Coronary artery (tissue), 2 donors: ENCODE measurements around the gene MTO1.
"Not testable (repeated sequence)": the region's sequence is repeated elsewhere in the genome, so short reads cannot be mapped to it uniquely, and the experiment has no call there.

Experiments
- DNase-seq: peaks from one replicate; pipeline ENCODE4 v3.0.0-alpha.2; 2017; ENCODE audit warnings: low spot score
- H3K27ac ChIP-seq, 2 donors: fragments of 200-600 bp; sonication (generic); one replicate each; pipeline ENCODE4 v1.5.1; 2016 to 2019
- H3K4me3 ChIP-seq: fragments of 200-600 bp; sonication (generic); 2 replicates; pipeline ENCODE4 v1.5.1; 2016; ENCODE audit warnings: mild to moderate bottlenecking, moderate library complexity
- CTCF ChIP-seq: fragments of 200-600 bp; sonication (generic); IDR thresholded peaks from one replicate; pipeline ENCODE4 v1.5.1; 2019; ENCODE audit warnings: antibody characterized with exemption

The MTO1 gene

GRCh38 chr6:73451223-73452106 lies 10.1 kb upstream of the MTO1 start:
- peak overlapping the region; percentile 88 for H3K4me3 ChIP-seq
- no peak for TF ChIP-seq CTCF
- peak; percentile 81 for DNase-seq
- peak overlapping the region; percentile 26 to 82 for H3K27ac ChIP-seq

GRCh38 chr6:73452107-73452461 lies 9.5 kb upstream of the MTO1 start, which contains the start of gene CGAS:
CGAS (minus strand) TSS chr6:73452297; CDS start chr6:73452181, 116 bp downstream.
- DNase-seq = no peak

GRCh38 chr6:73455865-73456629 lies 5.5 kb upstream of the MTO1 start:
- TF ChIP-seq CTCF = no peak
- Histone ChIP-seq H3K27ac (no peak overlapping the region), H3K4me3 (no peak overlapping the region)
- no peak for DNase-seq

More at GRCh38 chr6:73452107-73452461, 9.5 kb upstream of the MTO1 start, which contains the start of gene CGAS:
- Histone ChIP-seq H3K4me3 (peak within 1 kb of the TSS; percentile 88), H3K27ac (peak within 1 kb of the TSS; percentile 26 to 82)
- no peak for TF ChIP-seq CTCF

GRCh38 chr6:73459474-73459873 lies 2.1 kb upstream of the MTO1 start:
- DNase-seq, H3K4me3 ChIP-seq, H3K27ac ChIP-seq: not testable (repeated sequence)

GRCh38 chr6:73460056-73460455 lies 1.5 kb upstream of the MTO1 start:
- Histone ChIP-seq H3K27ac (no peak overlapping the region), H3K4me3 (no peak overlapping the region)
- no peak for DNase-seq
- TF ChIP-seq CTCF = no peak

GRCh38 chr6:73471686-73472290 lies 10.3 kb downstream of the MTO1 start:
- Histone ChIP-seq H3K4me3 (no peak overlapping the region), H3K27ac (no peak overlapping the region)
- DNase-seq = no peak
- TF ChIP-seq CTCF = no peak

GRCh38 chr6:73476723-73477122 lies 15.2 kb downstream of the MTO1 start:
- no peak for DNase-seq
- Histone ChIP-seq H3K4me3 (no peak overlapping the region), H3K27ac (no peak overlapping the region)
- TF ChIP-seq CTCF = no peak
